IMR-90 (cell line): ENCODE data around the gene ABR. TPM values are rescaled to one million over a fixed set of nuclear protein-coding genes. Genes with fewer than 3 reads are reported as not detected.

Experiments used
- ATAC-seq: fragments of 200-7000 bp; cut with Tn5 transposase; 2 replicates; pipeline ENCODE4 v1.9.1; 2020; ENCODE audit warnings: low read depth, mild to moderate bottlenecking, moderate library complexity
- BruUV-seq: library from RNA; stranded (reverse); fragments of 400-500 nt; replicated peaks from 2 replicates; lab custom pipeline; 2021; lab: Mats Ljungman, UMichigan
- CTCF ChIA-PET: fragments of 300-600 bp; formaldehyde crosslinking; extraction: SDS; loops from one replicate; lab custom pipeline; 2021; ENCODE audit warnings: antibody characterized with exemption; lab: Yijun Ruan, JAX
- POLR2A ChIA-PET: fragments of 300-600 bp; sonication (Branson Sonifier 250); formaldehyde crosslinking; loops from one replicate; lab custom pipeline; 2022; ENCODE audit warnings: antibody characterized with exemption; ENCODE audit not compliant: unreplicated experiment; lab: Charles Lee
- DNase-seq: peaks from one replicate; pipeline ENCODE4 v3.0.0; 2013
- H2AFZ ChIP-seq: replicated peaks from 2 replicates; pipeline ENCODE3; 2013; ENCODE audit warnings: low read length, mild to moderate bottlenecking; ENCODE audit not compliant: poor library complexity
- H2AK5ac ChIP-seq: 2 replicates; pipeline ENCODE4 v1.6.1; 2013; ENCODE audit warnings: low read depth, low read length, inconsistent platforms
- H2AK9ac ChIP-seq: replicated peaks from 2 replicates; pipeline ENCODE3; 2013; ENCODE audit warnings: mild to moderate bottlenecking, low read depth, low read length, moderate library complexity; ENCODE audit not compliant: poor library complexity
- H2BK120ac ChIP-seq: 2 replicates; pipeline ENCODE4 v1.6.1; 2013; ENCODE audit warnings: low read depth, low read length, inconsistent platforms
- H2BK15ac ChIP-seq: 3 replicates; pipeline ENCODE4 v1.6.1; 2013; ENCODE audit warnings: low read depth, low read length, inconsistent platforms
- H2BK20ac ChIP-seq: 2 replicates; pipeline ENCODE4 v1.6.1; 2013; ENCODE audit warnings: low read depth, mild to moderate bottlenecking, inconsistent platforms, low read length, moderate library complexity
- H2BK5ac ChIP-seq: 2 replicates; pipeline ENCODE4 v1.6.1; 2013; ENCODE audit warnings: mild to moderate bottlenecking, low read depth, low read length, inconsistent platforms; ENCODE audit not compliant: poor library complexity, severe bottlenecking
- H3K14ac ChIP-seq: replicated peaks from 2 replicates; pipeline ENCODE4 v1.6.1; 2013; ENCODE audit warnings: low read depth, low read length, inconsistent platforms
- H3K18ac ChIP-seq: 2 replicates; pipeline ENCODE4 v1.6.1; 2013; ENCODE audit warnings: low read depth, low read length, control low read depth
- H3K23ac ChIP-seq: 2 replicates; pipeline ENCODE4 v1.6.1; 2013; ENCODE audit warnings: low read depth, low read length, inconsistent platforms
- H3K27ac ChIP-seq: 2 replicates; pipeline ENCODE4 v1.5.1; 2013; ENCODE audit warnings: mild to moderate bottlenecking, control low read depth, low read length; ENCODE audit not compliant: insufficient read depth
- H3K27me3 ChIP-seq: 2 replicates; pipeline ENCODE4 v1.6.1; 2013; ENCODE audit warnings: low read length; ENCODE audit not compliant: control insufficient read depth, insufficient read depth
- H3K36me3 ChIP-seq: 2 replicates; pipeline ENCODE4 v1.6.1; 2013; ENCODE audit warnings: low read length, mixed read lengths; ENCODE audit not compliant: control insufficient read depth, insufficient read depth
- H3K4ac ChIP-seq: 2 replicates; pipeline ENCODE4 v1.6.1; 2013; ENCODE audit warnings: low read depth, low read length, inconsistent platforms
- H3K4me1 ChIP-seq: 2 replicates; pipeline ENCODE4 v1.6.1; 2013; ENCODE audit warnings: low read length, mixed read lengths; ENCODE audit not compliant: control insufficient read depth, insufficient read depth
- H3K4me2 ChIP-seq: 2 replicates; pipeline ENCODE4 v1.6.1; 2013; ENCODE audit warnings: low read depth, mild to moderate bottlenecking, control low read depth, low read length, moderate library complexity
- H3K4me3 ChIP-seq: 2 replicates; pipeline ENCODE4 v1.5.1; 2013; ENCODE audit warnings: low read depth, mild to moderate bottlenecking, control low read depth, low read length, moderate library complexity; ENCODE audit not compliant: insufficient read depth
- H3K56ac ChIP-seq: 2 replicates; pipeline ENCODE4 v1.6.1; 2013; ENCODE audit warnings: low read length, inconsistent platforms; ENCODE audit not compliant: insufficient read depth; ENCODE audit errors: extremely low read depth
- H3K79me1 ChIP-seq, 2 experiments: 2 replicates each; pipeline ENCODE4 v1.6.1; 2013; ENCODE audit warnings: low read length in 2 of 2, inconsistent platforms in 1 of 2, low read depth in 1 of 2
- H3K9ac ChIP-seq: 2 replicates; pipeline ENCODE4 v1.6.1; 2013; ENCODE audit warnings: low read depth, low read length, control low read depth
- H3K9me1 ChIP-seq: 2 replicates; pipeline ENCODE4 v1.6.1; 2013; ENCODE audit warnings: low read length, inconsistent platforms; ENCODE audit not compliant: insufficient read depth
- H3K9me3 ChIP-seq: 2 replicates; pipeline ENCODE4 v1.6.1; 2013; ENCODE audit warnings: low read length; ENCODE audit not compliant: control insufficient read depth, insufficient read depth
- H4K20me1 ChIP-seq: 2 replicates; pipeline ENCODE4 v1.6.1; 2013; ENCODE audit warnings: low read length, inconsistent platforms; ENCODE audit not compliant: insufficient read depth
- H4K5ac ChIP-seq: 2 replicates; pipeline ENCODE4 v1.6.1; 2013; ENCODE audit warnings: mild to moderate bottlenecking, low read depth, low read length, control low read depth
- H4K8ac ChIP-seq, 2 experiments: 2 replicates each; pipeline ENCODE4 v1.6.1; 2013; ENCODE audit warnings: low read depth in 2 of 2, low read length in 2 of 2, control low read depth in 1 of 2, inconsistent platforms in 1 of 2
- H4K91ac ChIP-seq: 2 replicates; pipeline ENCODE4 v1.6.1; 2013; ENCODE audit warnings: low read depth, low read length, inconsistent platforms; ENCODE audit not compliant: insufficient read depth
- BHLHE40 ChIP-seq: fragments of 150-350 bp; IDR thresholded peaks from 2 replicates; pipeline ENCODE4 v1.6.1; 2016; ENCODE audit warnings: mild to moderate bottlenecking, low read depth, low read length
- CEBPB ChIP-seq: IDR thresholded peaks from 2 replicates; pipeline ENCODE4 v1.6.1; 2012; ENCODE audit warnings: low read depth, low read length, improper control_type of control experiment
- CHD1 ChIP-seq: IDR thresholded peaks from 2 replicates; pipeline ENCODE4 v1.6.1; 2012; ENCODE audit warnings: low read depth, low read length, improper control_type of control experiment
- CTCF ChIP-seq: conservative IDR thresholded peaks from 2 replicates; pipeline ENCODE4 v1.5.1; 2012; ENCODE audit warnings: mild to moderate bottlenecking, low read depth, low read length, improper control_type of control experiment
- ELK1 ChIP-seq: fragments of 150-350 bp; IDR thresholded peaks from 2 replicates; pipeline ENCODE4 v1.6.1; 2016; ENCODE audit warnings: low read depth, mild to moderate bottlenecking, low read length, moderate library complexity, borderline replicate concordance
- FOS ChIP-seq: fragments of 150-350 bp; IDR thresholded peaks from 2 replicates; pipeline ENCODE4 v1.6.1; 2016; ENCODE audit warnings: low read depth, low read length
- MAFK ChIP-seq: IDR thresholded peaks from 2 replicates; pipeline ENCODE4 v1.6.1; 2012; ENCODE audit warnings: low read depth, low read length, improper control_type of control experiment
- MAZ ChIP-seq: IDR thresholded peaks from 2 replicates; pipeline ENCODE4 v1.6.1; 2012; ENCODE audit warnings: low read depth, mild to moderate bottlenecking, low read length, improper control_type of control experiment, moderate library complexity, borderline replicate concordance
- MXI1 ChIP-seq: IDR thresholded peaks from 2 replicates; pipeline ENCODE4 v1.6.1; 2012; ENCODE audit warnings: low read depth, mild to moderate bottlenecking, low read length, moderate library complexity, borderline replicate concordance
- NFE2L2 ChIP-seq: fragments of 150-350 bp; IDR thresholded peaks from 2 replicates; pipeline ENCODE4 v1.6.1; 2016; ENCODE audit warnings: low read depth, mild to moderate bottlenecking, low read length
- POLR2A ChIP-seq: IDR thresholded peaks from 2 replicates; pipeline ENCODE4 v1.6.1; 2012; ENCODE audit warnings: mild to moderate bottlenecking, low read depth, low read length
- RAD21 ChIP-seq: IDR thresholded peaks from 2 replicates; pipeline ENCODE4 v1.6.1; 2012; ENCODE audit warnings: low read length, improper control_type of control experiment
- RCOR1 ChIP-seq: IDR thresholded peaks from 2 replicates; pipeline ENCODE4 v1.6.1; 2012; ENCODE audit warnings: mild to moderate bottlenecking, low read length, improper control_type of control experiment; ENCODE audit not compliant: insufficient replicate concordance
- RFX5 ChIP-seq: IDR thresholded peaks from 2 replicates; pipeline ENCODE4 v1.8.0; 2012; ENCODE audit warnings: low read depth, mild to moderate bottlenecking, low read length, moderate library complexity
- SMC3 ChIP-seq: fragments of 150-350 bp; IDR thresholded peaks from 2 replicates; pipeline ENCODE4 v1.6.1; 2016; ENCODE audit warnings: low read depth, mild to moderate bottlenecking, antibody characterized with exemption, low read length, moderate library complexity
- USF2 ChIP-seq: fragments of 150-350 bp; IDR thresholded peaks from 2 replicates; pipeline ENCODE4 v1.6.1; 2017; ENCODE audit warnings: mild to moderate bottlenecking, antibody characterized with exemption, low read length, low read depth
- WGBS, 2 experiments: methylation state at CpG; one replicate each; pipeline versions ENCODE4 v1.1.5 to v1.1.7; 2013; ENCODE audit warnings: missing lambda C conversion rate in 2 of 2; ENCODE audit not compliant: insufficient read length in 1 of 2; ENCODE audit errors: extremely low coverage in 2 of 2; 5-methylcytosine and 5-hydroxymethylcytosine counted together
- dilution Hi-C: fragments of 300-500 bp; cut with HindIII; formaldehyde crosslinking; loops from one replicate; pipeline ENCODE4 v1.14.3; 2018; ENCODE audit warnings: low sequenced_read_pairs; ENCODE audit not compliant: unreplicated experiment
- in situ Hi-C: fragments of 300-500 bp; cut with MboI; formaldehyde crosslinking; loops from 3 replicates; pipeline ENCODE4 v1.14.3; 2019; ENCODE audit warnings: low sequenced_read_pairs, inconsistent platforms, mixed read lengths
- intact Hi-C: fragments of 100-400 bp; cut with micrococcal nuclease; formaldehyde crosslinking; loops from 2 replicates; pipeline ENCODE4 v1.10.0; 2022
- polyA plus RNA-seq, 3 experiments: library from polyadenylated mRNA; depleted of rRNA; stranded (reverse); fragments of >200 nt; gene quantifications; 2 replicates each; pipeline ENCODE4 v1.2.3, GENCODE V29; 2012; ENCODE audit warnings: low replicate concordance in 1 of 3
- total RNA-seq: library from RNA; depleted of rRNA; stranded (reverse); fragments of >200 nt; gene quantifications from 2 replicates; pipeline ENCODE4 v1.2.3, GENCODE V29; 2012

The ABR gene
- total and polyA plus RNA-seq, 2 of the 4 experiments (the other 2 are of a cell fraction) = 28.3 to 79.7 TPM

GRCh38 chr17:1050246-1050995, 129.4 kb downstream of the ABR start:
- Histone ChIP-seq H4K91ac (no peak overlapping the region), H3K56ac (no peak overlapping the region), H3K14ac (no peak overlapping the region), H2BK20ac (no peak overlapping the region), H2BK120ac (no peak overlapping the region), H3K9me3 (no peaks in the 10 kb centered on the region), H3K9ac (no peak overlapping the region), H3K4me1 (peaks cover 17% of the 10 kb centered on the region), H3K18ac (no peak overlapping the region), H2AK5ac (no peak overlapping the region), H3K27ac (no peak overlapping the region), H3K23ac (no peak overlapping the region), H2BK5ac (no peak overlapping the region), H4K8ac (no peak overlapping the region), H3K4me3 (no peak overlapping the region), H3K4ac (no peak overlapping the region), H2AFZ (no peak overlapping the region), H2AK9ac (no peak overlapping the region), H3K27me3 (no peaks in the 10 kb centered on the region), H3K79me1 (peaks cover 6 to 17% of the 10 kb centered on the region in 2 experiments; a peak in 3 of 4 replicates), H3K9me1 (peaks cover 4% of the 10 kb centered on the region; the same call in 1 of the 2 replicates), H4K20me1 (peaks cover 23% of the 10 kb centered on the region), H3K36me3 (peaks cover 38% of the 10 kb centered on the region), H3K4me2 (no peak overlapping the region), H2BK15ac (no peak overlapping the region), H4K5ac (no peak overlapping the region)
- intact Hi-C loops (no loop called here), in situ Hi-C loops (no loop called here), dilution Hi-C loops (no loop called here)
- ATAC-seq = no peak
- TF ChIP-seq MXI1 = no peak
- TF ChIP-seq CTCF = no peak
- no peak for TF ChIP-seq CEBPB
- no peak for TF ChIP-seq RAD21
- TF ChIP-seq BHLHE40 = no peak
- TF ChIP-seq SMC3 = no peak
- no peak for TF ChIP-seq FOS
- no peak for TF ChIP-seq MAZ
- TF ChIP-seq CHD1 = no peak
- TF ChIP-seq NFE2L2 = no peak
- no peak for TF ChIP-seq RFX5
- TF ChIP-seq RCOR1 = no peak
- TF ChIP-seq ELK1 = no peak
- TF ChIP-seq POLR2A = no peak
- no peak for TF ChIP-seq USF2
- no peak for TF ChIP-seq MAFK
- WGBS, 2 experiments = 81% methylated on average over 12 of the region's 22 CpGs; no CpG with 5 or more reads in 1 of the 2 experiments
- ChIA-PET CTCF (no interaction called here), POLR2A (no interaction called here)
- BruUV-seq = no TSS peak
- DNase-seq = no peak
